Fibroblast of lung (primary cell): ENCODE measurements around the gene PIGA.

Experiments used
- CTCF ChIP-seq, 2 donors: IDR thresholded peaks in 1 of 2; conservative IDR thresholded peaks in 1 of 2; 1 replicate in 1 of 2; 2 replicates in 1 of 2; pipeline ENCODE4 v1.5.1; 2011 to 2012; ENCODE audit warnings: low read length in 2 of 2, control low read depth in 1 of 2, inconsistent platforms in 1 of 2, low read depth in 1 of 2, mild to moderate bottlenecking in 1 of 2
- EZH2 ChIP-seq: IDR thresholded peaks from 2 replicates; pipeline ENCODE4 v1.5.1; 2012; ENCODE audit warnings: low read length, control low read depth, mild to moderate bottlenecking; ENCODE audit errors: missing control alignments

GRCh38 chrX:15322072-15322471 lies 13.3 kb downstream of the PIGA start:
- TF ChIP-seq CTCF (conservative IDR thresholded peaks at IDR 0.05 in 1 of 2, IDR thresholded peaks at IDR 0.05 in 1 of 2; ENCODE audit: low read depth in 1 of 2, low read length in 2 of 2) = no peak
- TF ChIP-seq EZH2 = no peak
